Right lobe of liver (tissue), 6 donors: Measurements from ENCODE around the gene DOCK1. TPM values are rescaled to one million over a fixed set of nuclear protein-coding genes. Genes with fewer than 3 reads are reported as not detected.
A peak's percentile ranks its signal among the peaks of the same experiment; 100 is the strongest.
"Not testable (repeated sequence)": the region's sequence is repeated elsewhere in the genome, so short reads cannot be mapped to it uniquely, and the experiment has no call there.

ENCODE experiments used
- ATAC-seq, 4 donors: fragments of 200-7000 bp; cut with Tn5 transposase; one replicate each; pipeline ENCODE4 v1.9.1; 2020; ENCODE audit warnings: mild to moderate bottlenecking in 4 of 4, moderate library complexity in 4 of 4
- DNase-seq, 3 donors: peaks; one replicate each; pipeline ENCODE4 v3.0.0-alpha.2; 2020
- H3K27ac ChIP-seq, 3 donors: fragments of 200-600 bp; one replicate each; pipeline ENCODE4 v1.8.0; 2022
- H3K27me3 ChIP-seq, 2 donors: fragments of 200-600 bp; one replicate each; pipeline ENCODE4 v1.8.0; 2022
- H3K36me3 ChIP-seq, 4 donors: fragments of 200-600 bp; sonication (generic) in 1 of 4; one replicate each; pipeline versions ENCODE4 v1.5.1 to v1.8.0; 2017 to 2022; ENCODE audit warnings: control low read depth in 1 of 4
- H3K4me1 ChIP-seq, 4 donors: fragments of 200-600 bp; sonication (generic) in 1 of 4; one replicate each; pipeline versions ENCODE4 v1.5.1 to v1.8.0; 2017 to 2022; ENCODE audit warnings: control low read depth in 1 of 4
- H3K4me3 ChIP-seq, 3 donors: fragments of 200-600 bp; one replicate each; pipeline ENCODE4 v1.8.0; 2022
- H3K9me3 ChIP-seq, 4 donors: fragments of 200-600 bp; sonication (generic) in 1 of 4; one replicate each; pipeline versions ENCODE4 v1.5.1 to v1.8.0; 2017 to 2022; ENCODE audit warnings: control low read depth in 1 of 4
- POLR2A ChIP-seq: fragments of 450-650 bp; IDR thresholded peaks from one replicate; pipeline ENCODE4 v1.6.1; 2017; ENCODE audit warnings: antibody characterized with exemption, mild to moderate bottlenecking
- WGBS: methylation state at CpG from one replicate; pipeline ENCODE4 v1.1.6; 2018; ENCODE audit warnings: low coverage, low lambda C conversion rate; ENCODE audit not compliant: insufficient coverage; ENCODE audit errors: missing lambda C conversion rate; 5-methylcytosine and 5-hydroxymethylcytosine counted together
- intact Hi-C, 2 donors: fragments of 100-400 bp; cut with DNase I; formaldehyde crosslinking; loops; one replicate each; pipeline versions ENCODE4 v1.11.2 to v1.14.1; 2022
- total RNA-seq, 6 experiments: library from RNA; depleted of rRNA in 2 of 6; stranded (reverse); fragments of >200 nt in 2 of 6; fragmentation: NEBNext Ultra II Directional in 3 of 6; extraction: Animal tissue kit (Norgen Biotek cat#: 25700) in 3 of 6; gene quantifications; one replicate each; pipeline versions ENCODE4 v1.1.0 to v1.2.4, GENCODE V29; 2016 to 2023
- TF ChIP-seq, protein P1 (sequence below), 4 donors: fragments of 200-600 bp in 3 of 4; fragments of 450-650 bp in 1 of 4; IDR thresholded peaks; one replicate each; pipeline versions ENCODE4 v1.5.1 to v1.8.0; 2016 to 2022; ENCODE audit warnings: antibody characterized with exemption in 4 of 4, mild to moderate bottlenecking in 2 of 4
- donor health status: DM: no; HTN: yes; CAD: no.
- donor health status: DM: no; HTN: no; CAD: no.
- donor health status: DM: no; HTN: no; CAD: no.
- donor health status: DM: no; HTN: yes; CAD: no.
- donor health status: DM: no; HTN: yes; CAD: no.

Gene DOCK1
- total RNA-seq, 6 experiments from 2014 or later = 13.8 to 17.8 (median 14.6) TPM

DNA sequence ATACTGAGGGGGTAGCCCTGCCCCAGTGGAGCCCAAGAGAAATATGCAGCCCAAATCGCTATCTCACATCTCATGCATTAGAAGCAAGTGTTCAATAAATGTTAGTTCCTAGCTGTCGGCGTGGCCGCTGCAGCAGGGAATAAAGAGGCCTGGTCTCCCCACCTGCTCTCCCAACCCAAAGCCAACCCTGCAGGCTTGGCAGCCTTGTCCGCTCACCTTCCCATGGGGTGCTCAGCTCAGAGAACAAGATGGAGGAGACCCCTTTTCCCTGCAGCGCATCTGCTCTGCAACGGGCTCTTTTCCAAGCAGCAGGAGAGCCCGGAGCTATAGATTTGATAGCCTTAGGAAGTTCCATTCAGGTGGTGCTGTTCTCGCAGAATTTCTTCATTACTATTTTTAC, 12.0 kb upstream of the DOCK1 start:
- 86% methylated on average over 5 of the region's 9 CpGs for WGBS
- ATAC-seq (no peak), DNase-seq (no peak)
- Histone ChIP-seq H3K4me1 (no peaks in the 10 kb centered on the region), H3K36me3 (no peaks in the 10 kb centered on the region), H3K9me3 (no peaks in the 10 kb centered on the region), H3K27ac (no peak overlapping the region), H3K27me3 (no peaks in the 10 kb centered on the region), H3K4me3 (no peak overlapping the region)
- intact Hi-C loops = no loop called here
- TF ChIP-seq, protein P1, sequence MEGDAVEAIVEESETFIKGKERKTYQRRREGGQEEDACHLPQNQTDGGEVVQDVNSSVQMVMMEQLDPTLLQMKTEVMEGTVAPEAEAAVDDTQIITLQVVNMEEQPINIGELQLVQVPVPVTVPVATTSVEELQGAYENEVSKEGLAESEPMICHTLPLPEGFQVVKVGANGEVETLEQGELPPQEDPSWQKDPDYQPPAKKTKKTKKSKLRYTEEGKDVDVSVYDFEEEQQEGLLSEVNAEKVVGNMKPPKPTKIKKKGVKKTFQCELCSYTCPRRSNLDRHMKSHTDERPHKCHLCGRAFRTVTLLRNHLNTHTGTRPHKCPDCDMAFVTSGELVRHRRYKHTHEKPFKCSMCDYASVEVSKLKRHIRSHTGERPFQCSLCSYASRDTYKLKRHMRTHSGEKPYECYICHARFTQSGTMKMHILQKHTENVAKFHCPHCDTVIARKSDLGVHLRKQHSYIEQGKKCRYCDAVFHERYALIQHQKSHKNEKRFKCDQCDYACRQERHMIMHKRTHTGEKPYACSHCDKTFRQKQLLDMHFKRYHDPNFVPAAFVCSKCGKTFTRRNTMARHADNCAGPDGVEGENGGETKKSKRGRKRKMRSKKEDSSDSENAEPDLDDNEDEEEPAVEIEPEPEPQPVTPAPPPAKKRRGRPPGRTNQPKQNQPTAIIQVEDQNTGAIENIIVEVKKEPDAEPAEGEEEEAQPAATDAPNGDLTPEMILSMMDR (IDR thresholded peaks at IDR 0.05) = no peak
- no peak for TF ChIP-seq POLR2A

DNA sequence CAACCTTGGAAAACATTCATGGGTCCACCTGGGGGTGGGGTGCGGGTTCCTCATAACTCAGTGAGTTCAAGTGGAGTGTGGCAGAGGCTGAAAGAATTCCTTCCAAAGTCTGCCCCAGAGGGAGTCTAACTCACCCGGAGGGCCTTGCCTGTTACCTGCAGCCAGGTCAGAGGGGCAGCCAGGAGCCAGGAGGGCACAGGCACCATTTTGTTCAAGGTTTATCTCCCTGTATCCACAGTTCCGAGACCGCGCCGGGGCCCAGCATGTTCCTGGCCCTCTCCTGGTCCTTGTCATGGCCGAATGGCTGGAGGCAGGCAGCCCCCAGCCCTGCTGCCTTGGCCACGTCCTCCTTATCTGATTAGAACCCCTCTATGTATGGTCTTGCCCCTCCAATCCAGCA, 11.4 kb upstream of the DOCK1 start:
- intact Hi-C loops = no loop called here
- Histone ChIP-seq H3K27me3 (no peaks in the 10 kb centered on the region), H3K27ac (no peak overlapping the region), H3K4me1 (no peaks in the 10 kb centered on the region), H3K36me3 (no peaks in the 10 kb centered on the region), H3K4me3 (no peak overlapping the region), H3K9me3 (no peaks in the 10 kb centered on the region)
- WGBS = 67% methylated on average over 2 of the region's 8 CpGs
- DNase-seq (peak in 1 of 3 donors; percentile 26), ATAC-seq (no peak)
- TF ChIP-seq, protein P1 (IDR thresholded peaks at IDR 0.05) = no peak
- TF ChIP-seq POLR2A = no peak

DNA sequence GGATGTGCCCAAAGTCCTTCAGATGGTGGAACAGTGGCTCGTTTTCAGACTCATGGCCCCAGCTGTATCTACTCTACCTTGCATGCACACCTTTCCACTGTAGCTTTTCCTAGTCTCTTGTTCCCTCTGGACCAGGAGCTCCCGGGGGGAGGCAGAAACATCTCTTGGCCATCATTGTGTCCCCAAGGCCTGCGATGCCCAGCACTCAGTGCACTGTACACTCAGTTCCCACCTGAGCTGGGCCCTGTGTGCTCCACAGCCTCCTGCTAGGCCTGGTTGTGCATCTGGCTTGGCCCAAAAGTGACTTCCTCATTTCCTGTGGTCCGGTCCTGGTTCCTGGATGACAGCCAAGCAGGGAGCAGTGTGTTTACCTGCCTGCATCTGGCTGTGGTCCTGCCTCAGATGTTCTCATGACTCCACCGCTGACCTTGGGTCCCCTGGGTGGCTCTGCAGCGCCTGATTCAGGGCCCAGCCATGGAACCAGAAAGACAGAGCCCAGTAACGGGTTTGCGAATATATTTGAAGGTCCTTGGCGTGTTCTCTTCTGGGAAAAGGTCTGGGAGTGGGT, 9.9 kb upstream of the DOCK1 start:
- no peaks in the 10 kb centered on the region for H3K9me3 ChIP-seq
- ATAC-seq = peak in 3 of 4 donors; percentile 26 to 47 (median 28)

DNA sequence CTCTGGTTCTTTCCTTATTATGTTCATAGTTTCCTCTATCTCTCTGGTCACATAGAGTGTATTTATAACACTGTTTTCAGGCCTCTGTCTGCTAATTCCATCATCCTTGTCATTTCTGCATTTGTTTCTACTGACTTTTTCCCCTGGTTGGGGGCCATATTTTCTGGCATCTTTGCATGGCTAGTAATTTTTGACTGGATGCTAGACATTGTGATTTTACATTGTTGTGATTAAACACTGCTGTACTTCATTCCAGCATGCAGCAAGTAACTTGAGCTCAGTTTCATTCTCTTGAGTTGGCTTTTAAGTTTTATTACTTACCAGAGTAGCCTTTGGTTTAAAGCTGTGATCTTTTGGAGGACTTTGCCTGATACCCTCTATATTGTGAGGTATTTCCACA, 6.8 kb upstream of the DOCK1 start:
- H3K27ac ChIP-seq = no peak overlapping the region
- no peaks in the 10 kb centered on the region for H3K36me3 ChIP-seq
- ATAC-seq = no peak
- no peaks in the 10 kb centered on the region for H3K4me1 ChIP-seq
- no peak overlapping the region for H3K4me3 ChIP-seq
- TF ChIP-seq, protein P1 (IDR thresholded peaks at IDR 0.05) = no peak
- TF ChIP-seq POLR2A = no peak
- intact Hi-C loops = no loop called here
- no peaks in the 10 kb centered on the region for H3K27me3 ChIP-seq
- no peaks in the 10 kb centered on the region for H3K9me3 ChIP-seq
- no peak for DNase-seq

More for the DNA sequence above, 9.9 kb upstream of the DOCK1 start:
- H3K4me3 ChIP-seq = no peak overlapping the region
- no peaks in the 10 kb centered on the region for H3K27me3 ChIP-seq
- no peak for TF ChIP-seq POLR2A
- TF ChIP-seq, protein P1 (IDR thresholded peaks at IDR 0.05) = no peak
- H3K27ac ChIP-seq = no peak overlapping the region
- no peaks in the 10 kb centered on the region for H3K36me3 ChIP-seq
- intact Hi-C loops = no loop called here
- DNase-seq = no peak
- no peaks in the 10 kb centered on the region for H3K4me1 ChIP-seq
- 47% methylated on average over 8 of the region's 9 CpGs for WGBS

DNA sequence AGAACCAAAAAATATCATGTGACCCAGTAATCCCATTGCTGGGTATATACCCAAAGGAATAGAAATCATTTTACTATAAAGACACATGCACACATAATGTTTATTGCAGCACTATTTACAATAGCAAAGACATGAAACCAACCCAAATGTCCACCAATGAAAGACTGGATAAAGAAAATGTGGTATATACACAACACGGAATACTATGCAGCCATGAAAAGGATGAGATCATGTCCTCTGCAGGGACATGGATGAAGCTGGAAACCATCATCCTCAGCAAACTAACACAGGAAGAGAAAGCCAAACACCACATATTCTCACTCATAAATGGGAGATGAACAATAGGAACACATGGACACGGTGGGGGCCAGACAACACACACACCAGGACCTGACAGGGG, 5.7 kb upstream of the DOCK1 start:
- H3K4me3 ChIP-seq, H3K9me3 ChIP-seq, H3K27ac ChIP-seq, intact Hi-C loops, DNase-seq, ATAC-seq, H3K27me3 ChIP-seq, H3K36me3 ChIP-seq, H3K4me1 ChIP-seq: not testable (repeated sequence)
- 88% methylated on average over 2 of the region's 2 CpGs for WGBS
